Mucosa of gallbladder (tissue), 1 donor: Measurements from ENCODE around the gene SMIM38. TPM values are rescaled to one million over a fixed set of nuclear protein-coding genes. Genes with fewer than 3 reads are reported as not detected.

Experiments
- DNase-seq: peaks from one replicate; pipeline ENCODE4 v3.0.0-alpha.2; 2020; ENCODE audit warnings: low spot score
- total RNA-seq: library from RNA; stranded (reverse); gene quantifications from one replicate; pipeline ENCODE4 v1.2.1, GENCODE V29; 2021
- donor health status: DM: no; HTN: no; CAD: no.

Gene SMIM38
- total RNA-seq, 1 donor from 2014 or later, result 0.40 TPM

GRCh38 chr11:69203381-69203780 is 47.6 kb downstream of the SMIM38 start:
- DNase-seq, result no peak

DNA sequence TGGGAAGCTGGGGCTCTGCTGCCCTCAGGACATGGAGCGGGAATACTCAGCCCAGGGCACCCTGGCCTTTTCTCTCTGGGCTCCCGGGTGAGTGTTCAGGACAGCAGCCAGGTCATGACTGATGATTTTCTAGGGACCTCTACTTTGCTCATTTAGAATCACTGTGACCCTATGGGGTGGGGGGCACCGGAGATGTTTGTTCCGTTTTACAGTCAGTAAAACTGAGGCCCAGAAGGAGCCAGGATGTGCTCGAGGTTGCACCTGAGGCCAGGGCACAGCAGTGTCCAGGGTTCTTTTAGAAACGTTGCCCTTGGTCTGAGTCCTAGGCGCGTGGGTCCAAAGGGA is 48.1 kb downstream of the SMIM38 start:
- DNase-seq, result no peak

DNA sequence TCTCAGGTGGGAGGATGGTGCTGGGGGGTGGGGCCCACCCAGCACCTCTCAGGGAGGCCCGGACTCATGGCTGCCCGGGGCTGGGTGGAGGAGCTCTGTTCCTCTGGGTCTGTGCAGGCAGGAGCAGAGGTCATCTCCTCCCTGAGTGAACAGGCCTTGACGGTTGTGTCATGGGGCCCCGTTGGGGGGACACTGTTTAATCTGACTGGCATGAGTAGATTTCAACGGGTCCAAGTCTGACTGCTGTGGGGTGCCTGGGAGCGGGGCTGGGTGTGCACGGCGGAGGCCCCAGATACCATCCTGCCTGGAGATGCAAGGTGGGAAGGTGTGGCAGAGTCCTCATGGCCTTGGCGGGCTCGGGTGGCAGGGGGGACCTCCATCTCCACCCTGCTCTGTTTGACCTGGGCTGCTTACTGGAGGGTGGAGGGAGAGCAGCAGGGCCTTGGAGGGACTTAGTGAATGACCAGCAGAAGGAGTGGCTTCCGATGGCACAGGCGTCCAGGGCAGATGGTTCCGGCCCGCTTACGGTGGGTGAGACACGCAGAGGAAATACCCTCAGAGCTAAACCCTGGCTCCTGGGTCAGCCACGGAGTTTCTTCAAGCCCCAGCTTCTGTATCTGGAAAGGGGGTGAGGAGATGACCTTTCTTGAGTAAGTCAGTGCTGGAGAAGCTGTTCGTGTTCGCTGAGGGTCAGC is 48.7 kb downstream of the SMIM38 start:
- no peak for DNase-seq

DNA sequence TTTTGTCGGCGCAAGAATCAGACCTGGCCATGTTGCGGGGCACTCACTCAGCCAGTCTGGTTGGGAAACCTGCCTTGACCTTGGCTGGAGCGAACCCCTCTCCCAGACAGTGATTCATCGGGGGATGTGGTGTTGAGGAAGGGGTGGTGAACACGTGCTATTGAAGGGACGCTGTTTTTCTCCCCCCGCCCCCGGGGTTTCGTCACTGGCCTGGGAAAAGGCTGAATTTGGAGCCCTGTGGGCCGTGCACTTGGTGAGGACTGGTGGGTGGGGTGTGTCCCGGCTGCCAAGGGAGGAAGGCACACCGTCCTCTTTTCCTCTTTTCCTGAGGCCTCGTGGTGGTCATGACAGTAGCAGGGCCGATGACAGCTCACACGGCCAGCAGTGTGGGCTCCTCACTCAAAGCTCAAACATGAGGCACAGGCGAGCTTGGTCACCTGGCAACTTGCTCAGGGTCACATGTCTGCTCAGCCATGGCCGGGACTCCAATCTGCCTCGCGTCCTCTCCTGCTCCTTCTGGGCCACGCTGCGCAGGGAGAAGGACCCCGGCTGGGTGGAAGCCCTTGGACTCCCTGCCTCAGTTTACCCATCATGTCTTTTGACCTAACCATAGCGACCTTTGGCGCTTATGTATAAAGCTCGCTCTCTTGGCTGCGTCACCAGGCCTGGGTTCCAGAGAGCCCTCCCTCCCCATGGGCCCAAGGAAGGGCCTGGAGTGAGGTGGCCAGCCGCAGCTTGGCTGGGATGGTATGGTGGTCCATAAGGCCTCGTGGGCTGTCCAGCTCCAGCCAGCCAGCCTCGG is 49.4 kb downstream of the SMIM38 start:
- DNase-seq, result no peak

Other genes with a start within 250 kb of the SMIM38 start
- not detected for gene MRGPRD, start 174.9 kb upstream of the SMIM38 start, total RNA-seq
- 43.8 TPM for gene MRGPRF, start 142.7 kb upstream of the SMIM38 start, total RNA-seq
- 29.1 TPM for gene TPCN2, start 107.0 kb upstream of the SMIM38 start, total RNA-seq
- 0.72 TPM for gene MYEOV, start 138.2 kb downstream of the SMIM38 start, total RNA-seq